Urinary bladder (tissue), 4 donors: ENCODE data around the gene QPRT. TPM values are rescaled to one million over a fixed set of nuclear protein-coding genes. Genes with fewer than 3 reads are reported as not detected.
"Not testable (repeated sequence)": the region's sequence is repeated elsewhere in the genome, so short reads cannot be mapped to it uniquely, and the experiment has no call there.

ENCODE experiments used
- DNase-seq: peaks from one replicate; pipeline ENCODE4 v3.0.0-alpha.2; 2015; ENCODE audit errors: extremely low spot score
- H3K27ac ChIP-seq: one replicate; pipeline ENCODE4 v1.5.1; 2013; ENCODE audit warnings: low read depth, mild to moderate bottlenecking, moderate library complexity
- H3K36me3 ChIP-seq: one replicate; pipeline ENCODE4 v1.6.1; 2013; ENCODE audit warnings: mild to moderate bottlenecking, moderate library complexity; ENCODE audit not compliant: insufficient read depth
- H3K4me1 ChIP-seq: one replicate; pipeline ENCODE4 v1.6.1; 2013; ENCODE audit warnings: mild to moderate bottlenecking, moderate library complexity; ENCODE audit not compliant: insufficient read depth
- H3K4me3 ChIP-seq: one replicate; pipeline ENCODE4 v1.5.1; 2013; ENCODE audit warnings: low read depth, low read length
- WGBS: extraction: QIAGEN DNeasy Blood & Tissue Kit; methylation state at CpG from one replicate; pipeline ENCODE4 v1.1.7; 2013; 5-methylcytosine and 5-hydroxymethylcytosine counted together
- polyA plus RNA-seq: library from polyadenylated mRNA; stranded (reverse); fragments of 200-250 nt; gene quantifications from one replicate; pipeline ENCODE4 v1.2.3, GENCODE V29; 2013
- total RNA-seq: library from RNA; depleted of rRNA; stranded (reverse); fragments of >200 nt; gene quantifications from one replicate; pipeline ENCODE4 v1.2.3, GENCODE V29; 2014
- donor health status: healthy with polysubstance abuse.
- donor health status: healthy.

QPRT gene
- total and polyA plus RNA-seq, 2 donors, result 13.8 to 20.0 TPM

GRCh38 chr16:29744541-29745101 lies 65.6 kb downstream of the QPRT start:
- DNase-seq, result no peak
- 83% methylated on average over 20 of the region's 20 CpGs for WGBS

GRCh38 chr16:29745121-29745852 lies 66.3 kb downstream of the QPRT start:
- Histone ChIP-seq H3K27ac (no peak overlapping the region), H3K36me3 (no peaks in the 10 kb centered on the region), H3K4me1 (no peaks in the 10 kb centered on the region), H3K4me3 (peak overlapping the region; percentile 34)
- DNase-seq, result no peak
- 70% methylated on average over 16 of the region's 16 CpGs for WGBS

More at GRCh38 chr16:29744541-29745101, 65.6 kb downstream of the QPRT start:
- H3K27ac ChIP-seq, result no peak overlapping the region
- H3K4me1 ChIP-seq, result no peaks in the 10 kb centered on the region
- no peaks in the 10 kb centered on the region for H3K36me3 ChIP-seq
- no peak overlapping the region for H3K4me3 ChIP-seq

GRCh38 chr16:29745853-29746345 lies 66.9 kb downstream of the QPRT start, which contains the start of gene C16orf54:
TSS of gene C16orf54 (minus strand) at chr16:29745990. CDS start at chr16:29744951, 1,039 bp downstream.
- H3K36me3 ChIP-seq, result no peaks in the 10 kb centered on the region
- no peak within 1 kb of the TSS for H3K27ac ChIP-seq
- peak; percentile 42 for DNase-seq
- 71% methylated on average over 12 of the region's 12 CpGs for WGBS
- H3K4me3 ChIP-seq, result peak within 1 kb of the TSS; percentile 34
- no peaks in the 10 kb centered on the region for H3K4me1 ChIP-seq

- 68% methylated on average over 4 of the region's 4 CpGs for WGBS
- not testable (repeated sequence) for H3K4me3 ChIP-seq, H3K27ac ChIP-seq, H3K4me1 ChIP-seq, DNase-seq, H3K36me3 ChIP-seq
Measured at GRCh38 chr16:29746518-29746917, 67.5 kb downstream of the QPRT start.

Other genes with a start within 250 kb of the QPRT start
- 23.3 TPM for gene BOLA2, start 224.8 kb upstream of the QPRT start, total RNA-seq
- 15.0 TPM for gene BOLA2, start 224.8 kb upstream of the QPRT start, polyA plus RNA-seq
- 1.9 TPM for gene SLX1B, start 224.6 kb upstream of the QPRT start, total RNA-seq
- 37.4 TPM for gene SLX1B, start 224.6 kb upstream of the QPRT start, polyA plus RNA-seq
- gene SULT1A4, start 219.3 kb upstream of the QPRT start, total RNA-seq, result 2.0 TPM
- gene SULT1A4, start 219.3 kb upstream of the QPRT start, polyA plus RNA-seq, result 23.9 TPM
- 57.6 TPM for gene NPIPB12, start 172.8 kb upstream of the QPRT start, total RNA-seq
- gene NPIPB12, start 172.8 kb upstream of the QPRT start, polyA plus RNA-seq, result 25.1 TPM
- 0.85 TPM for gene SPN, start 15.9 kb upstream of the QPRT start, total RNA-seq
- 1.4 TPM for gene SPN, start 15.9 kb upstream of the QPRT start, polyA plus RNA-seq
- gene C16orf54, start 66.8 kb downstream of the QPRT start, total RNA-seq, result 2.5 TPM
- gene C16orf54, start 66.8 kb downstream of the QPRT start, polyA plus RNA-seq, result 1.9 TPM
- not detected for gene ZG16, start 99.1 kb downstream of the QPRT start, total RNA-seq
- not detected for gene ZG16, start 99.1 kb downstream of the QPRT start, polyA plus RNA-seq
- 37.0 TPM for gene KIF22, start 111.6 kb downstream of the QPRT start, total RNA-seq
- 27.0 TPM for gene KIF22, start 111.6 kb downstream of the QPRT start, polyA plus RNA-seq
- 136 TPM for gene MAZ, start 127.3 kb downstream of the QPRT start, total RNA-seq
- gene MAZ, start 127.3 kb downstream of the QPRT start, polyA plus RNA-seq, result 171 TPM
- 7.9 TPM for gene PRRT2, start 133.0 kb downstream of the QPRT start, total RNA-seq
- 8.2 TPM for gene PRRT2, start 133.0 kb downstream of the QPRT start, polyA plus RNA-seq
- gene PAGR1, start 137.0 kb downstream of the QPRT start, total RNA-seq, result 14.1 TPM
- gene PAGR1, start 137.0 kb downstream of the QPRT start, polyA plus RNA-seq, result 27.1 TPM
- gene MVP, start 141.3 kb downstream of the QPRT start, total RNA-seq, result 42.7 TPM
- gene MVP, start 141.3 kb downstream of the QPRT start, polyA plus RNA-seq, result 143 TPM
- gene CDIPT, start 184.0 kb downstream of the QPRT start, total RNA-seq, result 35.1 TPM
- 179 TPM for gene CDIPT, start 184.0 kb downstream of the QPRT start, polyA plus RNA-seq
- gene SEZ6L2, start 220.4 kb downstream of the QPRT start, total RNA-seq, result 7.7 TPM
- gene SEZ6L2, start 220.4 kb downstream of the QPRT start, polyA plus RNA-seq, result 1.5 TPM
- 0.16 TPM for gene ASPHD1, start 221.3 kb downstream of the QPRT start, total RNA-seq
- gene ASPHD1, start 221.3 kb downstream of the QPRT start, polyA plus RNA-seq, result 1.1 TPM
- 10.4 TPM for gene KCTD13, start 247.0 kb downstream of the QPRT start, total RNA-seq
- gene KCTD13, start 247.0 kb downstream of the QPRT start, polyA plus RNA-seq, result 20.9 TPM